HG02588 (cell line): ENCODE data around the gene XRRA1.
"Not testable (repeated sequence)": the region's sequence is repeated elsewhere in the genome, so short reads cannot be mapped to it uniquely, and the experiment has no call there.

Experiments
- ATAC-seq: cut with Tn5 transposase; IDR thresholded peaks from one replicate; pipeline ENCODE4 v1.9.1; 2021; ENCODE audit warnings: mild to moderate bottlenecking, moderate library complexity; ENCODE audit not compliant: unreplicated experiment

Gene XRRA1

GRCh38 chr11:74837191-74837590 is 111.7 kb downstream of the XRRA1 start:
- no peak for ATAC-seq

GRCh38 chr11:74826901-74827300 is 122.0 kb downstream of the XRRA1 start:
- ATAC-seq, result no peak

GRCh38 chr11:74825596-74825995 is 123.3 kb downstream of the XRRA1 start:
- not testable (repeated sequence) for ATAC-seq

DNA sequence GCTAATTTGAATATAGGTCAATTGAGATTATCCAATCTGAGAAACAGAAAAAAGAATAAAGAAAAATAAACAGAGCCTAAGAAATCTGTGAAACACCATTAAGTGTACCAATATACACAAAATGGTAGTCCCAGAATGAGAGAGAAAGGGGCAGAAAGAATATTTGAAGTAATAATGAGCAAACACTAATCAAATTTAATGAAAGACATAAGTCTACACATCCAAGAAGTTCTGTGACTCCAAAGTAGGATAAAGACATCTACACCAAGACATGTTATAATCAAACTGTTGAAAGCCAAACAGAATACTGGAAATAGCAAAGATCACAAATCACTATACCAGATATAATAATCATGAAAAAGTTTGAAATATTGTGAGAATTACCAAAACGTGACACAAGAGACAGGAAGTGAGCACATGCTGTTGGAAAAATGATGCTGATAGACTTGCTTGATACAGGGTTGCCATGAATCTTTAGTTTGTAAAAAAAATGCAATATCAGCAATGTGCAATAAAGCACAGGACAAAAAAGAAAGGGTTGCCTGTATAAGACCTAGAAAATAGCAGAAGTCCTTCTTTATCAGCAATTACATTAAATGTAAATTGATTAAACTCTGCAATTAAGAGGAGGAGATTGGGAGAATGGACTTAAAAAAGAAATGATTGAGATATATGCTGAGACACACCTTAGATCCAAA is 124.5 kb downstream of the XRRA1 start:
- ATAC-seq, result no peak

GRCh38 chr11:74822170-74822569 is 126.7 kb downstream of the XRRA1 start:
- ATAC-seq, result no peak

DNA sequence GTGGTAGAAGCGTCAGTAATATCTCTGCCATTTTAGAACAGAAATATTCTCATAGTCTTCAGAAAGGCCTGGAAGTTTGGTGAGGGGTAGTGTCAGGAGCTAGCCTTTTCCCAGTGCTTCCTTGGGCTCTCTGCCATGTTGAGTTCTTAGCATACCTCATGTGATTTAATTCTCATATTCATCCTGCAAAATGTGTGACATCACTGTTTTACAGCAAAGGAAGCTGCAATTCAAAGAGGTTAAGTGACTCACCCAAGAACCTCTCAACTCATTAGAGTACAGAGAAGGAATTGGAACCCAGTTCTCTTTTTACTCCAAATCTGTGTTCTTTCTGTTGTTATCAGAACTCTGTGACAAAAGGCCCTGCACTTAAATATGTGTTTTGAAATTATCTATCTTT is 128.1 kb downstream of the XRRA1 start:
- no peak for ATAC-seq

- no peak for ATAC-seq
These were observed 129.5 kb downstream of the XRRA1 start for GRCh38 chr11:74819400-74819799.

DNA sequence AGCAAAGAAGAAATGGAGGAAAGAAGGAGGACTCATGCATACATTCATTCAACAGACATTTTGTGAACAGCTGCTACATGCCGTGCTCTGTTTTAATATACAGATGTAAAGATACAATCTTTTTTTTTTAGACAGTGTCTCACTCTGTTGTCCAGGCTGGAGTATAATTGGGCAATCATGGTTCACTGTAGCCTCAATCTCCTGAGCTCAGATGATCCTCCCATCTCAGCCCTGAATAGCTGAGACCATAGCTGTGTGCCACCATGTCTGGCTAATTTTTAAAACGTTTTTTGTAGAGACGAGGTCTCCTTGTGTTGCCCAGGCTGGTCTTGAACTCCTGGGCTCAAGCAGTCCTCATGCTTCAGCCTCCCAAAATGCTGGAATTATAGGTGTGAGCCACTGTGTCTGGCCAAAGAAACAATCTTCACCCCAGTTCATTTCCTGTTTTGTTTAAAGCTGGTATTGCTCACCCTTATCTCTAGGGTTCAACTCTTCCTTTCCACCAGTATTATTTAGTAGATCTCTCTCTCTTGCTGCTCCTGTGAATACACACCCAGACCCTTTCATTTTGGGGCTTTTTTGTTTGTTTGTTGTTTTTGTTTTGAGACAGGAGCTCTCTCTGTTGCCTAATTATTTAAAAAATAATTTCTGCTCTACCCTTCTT is 130.5 kb downstream of the XRRA1 start:
- no peak for ATAC-seq

DNA sequence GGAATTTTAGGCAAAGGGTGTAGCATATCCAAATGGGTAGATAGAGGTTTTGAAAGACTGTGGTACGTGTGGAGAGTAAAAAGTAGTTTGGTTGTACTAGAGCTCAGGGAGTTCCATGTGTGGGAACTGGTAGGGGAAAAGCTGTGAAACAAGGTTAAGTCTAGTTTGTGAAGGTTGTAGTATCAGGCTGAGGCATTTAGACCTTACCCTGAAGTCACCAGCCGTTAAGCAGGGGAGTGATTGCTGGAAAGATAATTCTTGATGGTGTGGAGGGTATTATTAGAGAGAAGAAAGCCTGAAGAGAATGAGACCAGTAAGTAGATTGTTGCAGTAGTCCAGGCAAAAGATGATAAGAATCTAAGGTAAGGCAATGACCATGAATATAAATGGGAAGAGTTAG is 132.2 kb downstream of the XRRA1 start:
- no peak for ATAC-seq

DNA sequence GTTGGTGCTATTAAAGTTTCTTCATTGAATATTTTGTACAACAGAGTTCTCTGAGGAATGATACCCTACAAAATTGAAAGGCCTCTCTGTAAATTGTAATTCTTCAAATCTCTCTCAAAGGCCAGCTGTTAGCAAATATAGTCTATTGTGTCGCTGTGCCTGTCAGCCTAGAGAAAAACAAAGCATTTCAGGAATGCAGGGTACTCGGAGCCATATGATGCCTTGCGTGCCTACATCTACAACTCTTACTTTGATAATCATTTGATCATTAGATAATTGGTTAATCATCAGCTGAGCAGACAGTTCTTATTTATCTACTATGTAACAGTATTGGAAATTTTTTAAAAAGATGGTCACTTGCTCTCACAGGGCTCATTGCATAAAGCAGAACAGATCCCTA is 132.9 kb downstream of the XRRA1 start:
- no peak for ATAC-seq

GRCh38 chr11:74809801-74810200 is 139.1 kb downstream of the XRRA1 start:
- ATAC-seq, result no peak

GRCh38 chr11:74806267-74806666 is 142.6 kb downstream of the XRRA1 start:
- ATAC-seq, result no peak

DNA sequence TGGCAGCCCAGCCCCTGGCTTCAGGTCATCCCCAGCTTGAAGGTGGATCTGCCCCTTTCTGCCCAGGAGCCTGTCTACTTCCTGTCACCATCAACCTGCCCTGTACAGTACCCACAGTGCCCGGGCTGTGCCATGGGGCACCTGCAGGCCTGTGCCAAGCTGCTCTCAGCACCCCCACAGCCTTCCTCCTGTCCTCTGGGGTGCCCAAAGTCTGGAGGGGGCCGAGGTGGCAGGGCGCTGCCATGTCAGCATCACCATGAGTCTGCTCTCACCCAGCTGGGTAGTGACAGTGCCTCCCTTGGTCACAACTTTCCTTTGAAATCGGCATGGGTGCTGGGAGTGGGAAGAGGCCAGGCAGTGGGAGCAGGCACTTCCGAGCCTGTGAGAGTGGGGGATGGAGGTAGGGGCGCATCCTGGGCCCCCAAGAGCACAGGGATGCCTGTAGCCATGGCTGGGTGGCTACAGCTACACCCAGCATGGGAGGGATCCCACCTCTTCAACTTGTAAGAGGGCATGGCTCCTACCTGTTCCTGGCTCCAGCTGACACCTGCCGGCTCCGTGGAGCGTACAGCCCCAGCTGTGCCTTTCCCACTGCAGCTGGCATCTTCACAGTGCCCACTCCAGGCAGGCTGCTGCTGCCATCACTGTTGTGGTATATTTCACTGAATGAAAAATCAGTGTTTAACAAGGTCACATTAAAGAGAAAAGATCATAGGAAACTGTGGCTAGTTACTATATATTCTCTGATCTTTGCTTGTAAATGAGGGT is 157.4 kb downstream of the XRRA1 start:
- ATAC-seq, result no peak
